IMR-90 (cell line): ENCODE results near the gene MAP2. TPM values are rescaled to one million over a fixed set of nuclear protein-coding genes. Genes with fewer than 3 reads are reported as not detected.

Experiments
- ATAC-seq: fragments of 200-7000 bp; cut with Tn5 transposase; 2 replicates; pipeline ENCODE4 v1.9.1; 2020; ENCODE audit warnings: low read depth, mild to moderate bottlenecking, moderate library complexity
- BruUV-seq: library from RNA; stranded (reverse); fragments of 400-500 nt; replicated peaks from 2 replicates; lab custom pipeline; 2021; lab: Mats Ljungman, UMichigan
- CTCF ChIA-PET: fragments of 300-600 bp; formaldehyde crosslinking; extraction: SDS; loops from one replicate; lab custom pipeline; 2021; ENCODE audit warnings: antibody characterized with exemption; lab: Yijun Ruan, JAX
- POLR2A ChIA-PET: fragments of 300-600 bp; sonication (Branson Sonifier 250); formaldehyde crosslinking; loops from one replicate; lab custom pipeline; 2022; ENCODE audit warnings: antibody characterized with exemption; ENCODE audit not compliant: unreplicated experiment; lab: Charles Lee
- DNase-seq: peaks from one replicate; pipeline ENCODE4 v3.0.0; 2013
- H2AFZ ChIP-seq: replicated peaks from 2 replicates; pipeline ENCODE3; 2013; ENCODE audit warnings: low read length, mild to moderate bottlenecking; ENCODE audit not compliant: poor library complexity
- H2AK5ac ChIP-seq: 2 replicates; pipeline ENCODE4 v1.6.1; 2013; ENCODE audit warnings: low read depth, low read length, inconsistent platforms
- H2AK9ac ChIP-seq: replicated peaks from 2 replicates; pipeline ENCODE3; 2013; ENCODE audit warnings: mild to moderate bottlenecking, low read depth, low read length, moderate library complexity; ENCODE audit not compliant: poor library complexity
- H2BK120ac ChIP-seq: 2 replicates; pipeline ENCODE4 v1.6.1; 2013; ENCODE audit warnings: low read depth, low read length, inconsistent platforms
- H2BK15ac ChIP-seq: 3 replicates; pipeline ENCODE4 v1.6.1; 2013; ENCODE audit warnings: low read depth, low read length, inconsistent platforms
- H2BK20ac ChIP-seq: 2 replicates; pipeline ENCODE4 v1.6.1; 2013; ENCODE audit warnings: low read depth, mild to moderate bottlenecking, inconsistent platforms, low read length, moderate library complexity
- H2BK5ac ChIP-seq: 2 replicates; pipeline ENCODE4 v1.6.1; 2013; ENCODE audit warnings: mild to moderate bottlenecking, low read depth, low read length, inconsistent platforms; ENCODE audit not compliant: poor library complexity, severe bottlenecking
- H3K14ac ChIP-seq: replicated peaks from 2 replicates; pipeline ENCODE4 v1.6.1; 2013; ENCODE audit warnings: low read depth, low read length, inconsistent platforms
- H3K18ac ChIP-seq: 2 replicates; pipeline ENCODE4 v1.6.1; 2013; ENCODE audit warnings: low read depth, low read length, control low read depth
- H3K23ac ChIP-seq: 2 replicates; pipeline ENCODE4 v1.6.1; 2013; ENCODE audit warnings: low read depth, low read length, inconsistent platforms
- H3K27ac ChIP-seq: 2 replicates; pipeline ENCODE4 v1.5.1; 2013; ENCODE audit warnings: mild to moderate bottlenecking, control low read depth, low read length; ENCODE audit not compliant: insufficient read depth
- H3K27me3 ChIP-seq: 2 replicates; pipeline ENCODE4 v1.6.1; 2013; ENCODE audit warnings: low read length; ENCODE audit not compliant: control insufficient read depth, insufficient read depth
- H3K36me3 ChIP-seq: 2 replicates; pipeline ENCODE4 v1.6.1; 2013; ENCODE audit warnings: low read length, mixed read lengths; ENCODE audit not compliant: control insufficient read depth, insufficient read depth
- H3K4ac ChIP-seq: 2 replicates; pipeline ENCODE4 v1.6.1; 2013; ENCODE audit warnings: low read depth, low read length, inconsistent platforms
- H3K4me1 ChIP-seq: 2 replicates; pipeline ENCODE4 v1.6.1; 2013; ENCODE audit warnings: low read length, mixed read lengths; ENCODE audit not compliant: control insufficient read depth, insufficient read depth
- H3K4me2 ChIP-seq: 2 replicates; pipeline ENCODE4 v1.6.1; 2013; ENCODE audit warnings: low read depth, mild to moderate bottlenecking, control low read depth, low read length, moderate library complexity
- H3K4me3 ChIP-seq: 2 replicates; pipeline ENCODE4 v1.5.1; 2013; ENCODE audit warnings: low read depth, mild to moderate bottlenecking, control low read depth, low read length, moderate library complexity; ENCODE audit not compliant: insufficient read depth
- H3K56ac ChIP-seq: 2 replicates; pipeline ENCODE4 v1.6.1; 2013; ENCODE audit warnings: low read length, inconsistent platforms; ENCODE audit not compliant: insufficient read depth; ENCODE audit errors: extremely low read depth
- H3K79me1 ChIP-seq, 2 experiments: 2 replicates each; pipeline ENCODE4 v1.6.1; 2013; ENCODE audit warnings: low read length in 2 of 2, inconsistent platforms in 1 of 2, low read depth in 1 of 2
- H3K9ac ChIP-seq: 2 replicates; pipeline ENCODE4 v1.6.1; 2013; ENCODE audit warnings: low read depth, low read length, control low read depth
- H3K9me1 ChIP-seq: 2 replicates; pipeline ENCODE4 v1.6.1; 2013; ENCODE audit warnings: low read length, inconsistent platforms; ENCODE audit not compliant: insufficient read depth
- H3K9me3 ChIP-seq: 2 replicates; pipeline ENCODE4 v1.6.1; 2013; ENCODE audit warnings: low read length; ENCODE audit not compliant: control insufficient read depth, insufficient read depth
- H4K20me1 ChIP-seq: 2 replicates; pipeline ENCODE4 v1.6.1; 2013; ENCODE audit warnings: low read length, inconsistent platforms; ENCODE audit not compliant: insufficient read depth
- H4K5ac ChIP-seq: 2 replicates; pipeline ENCODE4 v1.6.1; 2013; ENCODE audit warnings: mild to moderate bottlenecking, low read depth, low read length, control low read depth
- H4K8ac ChIP-seq, 2 experiments: 2 replicates each; pipeline ENCODE4 v1.6.1; 2013; ENCODE audit warnings: low read depth in 2 of 2, low read length in 2 of 2, control low read depth in 1 of 2, inconsistent platforms in 1 of 2
- H4K91ac ChIP-seq: 2 replicates; pipeline ENCODE4 v1.6.1; 2013; ENCODE audit warnings: low read depth, low read length, inconsistent platforms; ENCODE audit not compliant: insufficient read depth
- CEBPB ChIP-seq: IDR thresholded peaks from 2 replicates; pipeline ENCODE4 v1.6.1; 2012; ENCODE audit warnings: low read depth, low read length, improper control_type of control experiment
- CHD1 ChIP-seq: IDR thresholded peaks from 2 replicates; pipeline ENCODE4 v1.6.1; 2012; ENCODE audit warnings: low read depth, low read length, improper control_type of control experiment
- CTCF ChIP-seq: conservative IDR thresholded peaks from 2 replicates; pipeline ENCODE4 v1.5.1; 2012; ENCODE audit warnings: mild to moderate bottlenecking, low read depth, low read length, improper control_type of control experiment
- FOS ChIP-seq: fragments of 150-350 bp; IDR thresholded peaks from 2 replicates; pipeline ENCODE4 v1.6.1; 2016; ENCODE audit warnings: low read depth, low read length
- MAZ ChIP-seq: IDR thresholded peaks from 2 replicates; pipeline ENCODE4 v1.6.1; 2012; ENCODE audit warnings: low read depth, mild to moderate bottlenecking, low read length, improper control_type of control experiment, moderate library complexity, borderline replicate concordance
- MXI1 ChIP-seq: IDR thresholded peaks from 2 replicates; pipeline ENCODE4 v1.6.1; 2012; ENCODE audit warnings: low read depth, mild to moderate bottlenecking, low read length, moderate library complexity, borderline replicate concordance
- POLR2A ChIP-seq: IDR thresholded peaks from 2 replicates; pipeline ENCODE4 v1.6.1; 2012; ENCODE audit warnings: mild to moderate bottlenecking, low read depth, low read length
- RAD21 ChIP-seq: IDR thresholded peaks from 2 replicates; pipeline ENCODE4 v1.6.1; 2012; ENCODE audit warnings: low read length, improper control_type of control experiment
- SMC3 ChIP-seq: fragments of 150-350 bp; IDR thresholded peaks from 2 replicates; pipeline ENCODE4 v1.6.1; 2016; ENCODE audit warnings: low read depth, mild to moderate bottlenecking, antibody characterized with exemption, low read length, moderate library complexity
- USF2 ChIP-seq: fragments of 150-350 bp; IDR thresholded peaks from 2 replicates; pipeline ENCODE4 v1.6.1; 2017; ENCODE audit warnings: mild to moderate bottlenecking, antibody characterized with exemption, low read length, low read depth
- WGBS, 2 experiments: methylation state at CpG; one replicate each; pipeline versions ENCODE4 v1.1.5 to v1.1.7; 2013; ENCODE audit warnings: missing lambda C conversion rate in 2 of 2; ENCODE audit not compliant: insufficient read length in 1 of 2; ENCODE audit errors: extremely low coverage in 2 of 2; 5-methylcytosine and 5-hydroxymethylcytosine counted together
- dilution Hi-C: fragments of 300-500 bp; cut with HindIII; formaldehyde crosslinking; loops from one replicate; pipeline ENCODE4 v1.14.3; 2018; ENCODE audit warnings: low sequenced_read_pairs; ENCODE audit not compliant: unreplicated experiment
- in situ Hi-C: fragments of 300-500 bp; cut with MboI; formaldehyde crosslinking; loops from 3 replicates; pipeline ENCODE4 v1.14.3; 2019; ENCODE audit warnings: low sequenced_read_pairs, inconsistent platforms, mixed read lengths
- intact Hi-C: fragments of 100-400 bp; cut with micrococcal nuclease; formaldehyde crosslinking; loops from 2 replicates; pipeline ENCODE4 v1.10.0; 2022
- polyA plus RNA-seq, 3 experiments: library from polyadenylated mRNA; depleted of rRNA; stranded (reverse); fragments of >200 nt; gene quantifications; 2 replicates each; pipeline ENCODE4 v1.2.3, GENCODE V29; 2012; ENCODE audit warnings: low replicate concordance in 1 of 3
- total RNA-seq: library from RNA; depleted of rRNA; stranded (reverse); fragments of >200 nt; gene quantifications from 2 replicates; pipeline ENCODE4 v1.2.3, GENCODE V29; 2012
- TF ChIP-seq, protein P1 (sequence below): fragments of 150-350 bp; IDR thresholded peaks from 2 replicates; pipeline ENCODE4 v1.6.1; 2016; ENCODE audit warnings: low read depth, mild to moderate bottlenecking, low read length, moderate library complexity, borderline replicate concordance

The MAP2 gene
- total and polyA plus RNA-seq, 2 of the 4 experiments (the other 2 are of a cell fraction): 0.29 to 0.36 TPM

DNA sequence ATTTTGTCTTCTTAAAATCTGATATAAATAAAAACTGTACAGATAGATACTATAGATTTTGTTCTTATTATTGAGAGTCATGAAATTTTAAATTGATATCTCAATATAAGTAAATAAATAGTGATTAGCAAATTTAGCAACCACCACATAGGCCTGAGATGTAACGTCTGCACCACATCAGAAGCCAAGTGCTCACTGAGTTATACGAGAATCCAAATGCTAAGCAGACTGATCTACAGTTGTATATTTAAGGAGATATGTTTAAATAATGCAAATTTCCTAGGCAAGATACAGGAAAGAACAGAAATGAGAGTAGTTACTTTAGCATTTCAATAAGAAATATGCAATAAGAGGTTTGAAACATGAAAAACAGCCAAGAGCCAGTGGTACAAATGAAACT, 262.6 kb downstream of the MAP2 start:
- H3K27me3 ChIP-seq: no peaks in the 10 kb centered on the region
- no peaks in the 10 kb centered on the region for H4K20me1 ChIP-seq
- H3K18ac ChIP-seq: no peak overlapping the region
- no peak overlapping the region for H2BK5ac ChIP-seq
- no peak overlapping the region for H3K9ac ChIP-seq
- H3K79me1 ChIP-seq: no peaks in the 10 kb centered on the region
- H3K23ac ChIP-seq: no peak overlapping the region
- no CpG with 5 or more reads among the region's 2 CpGs for WGBS, 2 experiments
- no peak overlapping the region for H4K8ac ChIP-seq
- no peak overlapping the region for H4K91ac ChIP-seq
- H3K56ac ChIP-seq: no peak overlapping the region
- ATAC-seq: no peak
- no peak for DNase-seq
- ChIA-PET POLR2A (no interaction called here), CTCF (interaction anchor here (0.6 kb wide), 1 partner anchor 130 kb away, joined by 6 read pairs; no protein-coding TSS in a partner anchor)
- no peak overlapping the region for H3K14ac ChIP-seq
- H2BK20ac ChIP-seq: no peak overlapping the region
- TF ChIP-seq MXI1 (no peak), POLR2A (no peak), SMC3 (no peak), RAD21 (no peak), MAZ (no peak), CTCF (no peak), FOS (no peak), CHD1 (no peak), USF2 (no peak), CEBPB (no peak)
- TF ChIP-seq, protein P1, sequence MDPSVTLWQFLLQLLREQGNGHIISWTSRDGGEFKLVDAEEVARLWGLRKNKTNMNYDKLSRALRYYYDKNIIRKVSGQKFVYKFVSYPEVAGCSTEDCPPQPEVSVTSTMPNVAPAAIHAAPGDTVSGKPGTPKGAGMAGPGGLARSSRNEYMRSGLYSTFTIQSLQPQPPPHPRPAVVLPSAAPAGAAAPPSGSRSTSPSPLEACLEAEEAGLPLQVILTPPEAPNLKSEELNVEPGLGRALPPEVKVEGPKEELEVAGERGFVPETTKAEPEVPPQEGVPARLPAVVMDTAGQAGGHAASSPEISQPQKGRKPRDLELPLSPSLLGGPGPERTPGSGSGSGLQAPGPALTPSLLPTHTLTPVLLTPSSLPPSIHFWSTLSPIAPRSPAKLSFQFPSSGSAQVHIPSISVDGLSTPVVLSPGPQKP: no peak
- in situ Hi-C loops (no loop called here), intact Hi-C loops (no loop called here), dilution Hi-C loops (no loop called here)
- no peak overlapping the region for H3K27ac ChIP-seq
- H3K9me1 ChIP-seq: no peaks in the 10 kb centered on the region
- H2AFZ ChIP-seq: no peak overlapping the region
- H3K36me3 ChIP-seq: no peaks in the 10 kb centered on the region
- no peak overlapping the region for H3K4me3 ChIP-seq
- no peak overlapping the region for H4K5ac ChIP-seq
- H2AK9ac ChIP-seq: no peak overlapping the region
- H3K4me2 ChIP-seq: no peak overlapping the region
- no peaks in the 10 kb centered on the region for H3K4me1 ChIP-seq
- H2BK15ac ChIP-seq: no peak overlapping the region
- no peak overlapping the region for H2BK120ac ChIP-seq
- H2AK5ac ChIP-seq: no peak overlapping the region
- BruUV-seq: no TSS peak
- no peaks in the 10 kb centered on the region for H3K9me3 ChIP-seq
- no peak overlapping the region for H3K4ac ChIP-seq
